Upper lobe of left lung (tissue), 4 donors: ENCODE measurements around the gene BSCL2.
A peak's percentile ranks its signal among the peaks of the same experiment; 100 is the strongest.

Source experiments
- CTCF ChIP-seq, 6 experiments: fragments of 450-650 bp in 4 of 6; fragments of 200-600 bp in 2 of 6; sonication (generic) in 2 of 6; IDR thresholded peaks; one replicate each; pipeline ENCODE4 v1.5.1; 2016 to 2019; ENCODE audit warnings: antibody characterized with exemption in 6 of 6
- EP300 ChIP-seq, 4 donors: sonication (generic); formaldehyde crosslinking; IDR thresholded peaks; one replicate each; pipeline ENCODE4 v1.5.1; 2017; ENCODE audit warnings: antibody characterized with exemption in 4 of 4, control low read depth in 2 of 4
- POLR2A ChIP-seq, 4 donors: fragments of 450-650 bp; IDR thresholded peaks; one replicate each; pipeline ENCODE4 v1.5.1; 2016 to 2017; ENCODE audit warnings: antibody characterized with exemption in 4 of 4, mild to moderate bottlenecking in 2 of 4
- POLR2AphosphoS5 ChIP-seq, 2 donors: sonication (generic); formaldehyde crosslinking; IDR thresholded peaks; one replicate each; pipeline ENCODE4 v1.5.1; 2017; ENCODE audit warnings: antibody characterized with exemption in 2 of 2

GRCh38 chr11:62702246-62702645 lies 5.0 kb downstream of the BSCL2 start:
- peak in 1 of 4 donors; percentile 19 for TF ChIP-seq POLR2A (IDR thresholded peaks at IDR 0.05)
- no peak for TF ChIP-seq CTCF (IDR thresholded peaks at IDR 0.05)
- TF ChIP-seq EP300 (IDR thresholded peaks at IDR 0.05): no peak
- no peak for TF ChIP-seq POLR2AphosphoS5 (IDR thresholded peaks at IDR 0.05)
